Chondrocyte (in vitro differentiated cells): ENCODE results near the gene TPI1. TPM values are rescaled to one million over a fixed set of nuclear protein-coding genes. Genes with fewer than 3 reads are reported as not detected.

Source experiments
- DNase-seq: peaks from one replicate; pipeline ENCODE4 v3.0.0; 2021; ENCODE audit warnings: mixed read lengths, low spot score
- H3K27ac Mint-ChIP-seq: one replicate; pipeline ENCODE4 v1.8.0; 2021; ENCODE audit warnings: mild to moderate bottlenecking, moderate library complexity, mixed read lengths; ENCODE audit not compliant: unreplicated experiment
- H3K27me3 Mint-ChIP-seq: 2 replicates; pipeline ENCODE4 v1.8.0; 2021; ENCODE audit warnings: low read depth, mixed read lengths
- H3K36me3 Mint-ChIP-seq: 2 replicates; pipeline ENCODE4 v1.8.0; 2021; ENCODE audit warnings: low read depth, mixed read lengths
- H3K4me1 Mint-ChIP-seq: 2 replicates; pipeline ENCODE4 v1.8.0; 2021; ENCODE audit warnings: low read depth, mild to moderate bottlenecking, mixed read lengths
- H3K4me3 Mint-ChIP-seq: one replicate; pipeline ENCODE4 v1.8.0; 2021; ENCODE audit warnings: mild to moderate bottlenecking, moderate library complexity, mixed read lengths; ENCODE audit not compliant: unreplicated experiment
- H3K9me3 Mint-ChIP-seq: 2 replicates; pipeline ENCODE4 v1.8.0; 2021; ENCODE audit warnings: low read depth, mixed read lengths
- total RNA-seq: library from RNA; stranded (reverse); gene quantifications from 3 replicates; pipeline ENCODE4 v1.2.1, GENCODE V29; 2021
- TF ChIP-seq, protein P1 (sequence below): fragments of 200-600 bp; sonication (generic); IDR thresholded peaks from 2 replicates; pipeline ENCODE4 v1.5.0; 2021; ENCODE audit warnings: antibody characterized with exemption, mild to moderate bottlenecking, moderate library complexity

The TPI1 gene
- total RNA-seq, 1 donor from 2014 or later: 551 TPM

DNA sequence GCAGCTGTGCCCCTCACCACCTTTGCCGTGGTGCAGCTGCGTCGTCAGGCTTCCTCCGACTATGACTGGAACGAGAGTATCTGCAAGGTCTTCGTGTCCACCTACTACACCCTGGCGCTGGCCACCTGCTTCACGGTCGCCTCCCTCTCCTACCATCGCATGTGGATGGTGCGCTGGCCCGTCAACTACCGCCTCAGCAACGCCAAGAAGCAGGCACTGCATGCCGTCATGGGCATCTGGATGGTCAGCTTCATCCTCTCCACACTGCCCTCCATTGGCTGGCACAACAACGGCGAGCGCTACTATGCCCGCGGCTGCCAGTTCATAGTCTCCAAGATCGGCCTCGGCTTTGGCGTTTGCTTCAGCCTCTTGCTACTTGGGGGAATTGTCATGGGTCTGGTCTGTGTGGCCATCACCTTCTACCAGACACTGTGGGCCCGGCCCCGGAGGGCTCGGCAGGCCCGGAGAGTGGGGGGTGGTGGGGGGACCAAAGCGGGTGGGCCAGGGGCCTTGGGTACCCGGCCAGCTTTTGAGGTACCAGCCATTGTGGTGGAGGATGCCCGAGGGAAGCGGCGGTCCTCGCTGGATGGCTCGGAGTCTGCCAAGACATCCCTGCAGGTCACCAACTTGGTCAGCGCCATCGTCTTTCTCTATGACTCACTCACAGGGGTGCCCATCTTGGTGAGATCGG is 43.1 kb upstream of the TPI1 start:
- no peak overlapping the region for H3K27ac Mint-ChIP-seq
- no peak overlapping the region for H3K4me3 Mint-ChIP-seq

DNA sequence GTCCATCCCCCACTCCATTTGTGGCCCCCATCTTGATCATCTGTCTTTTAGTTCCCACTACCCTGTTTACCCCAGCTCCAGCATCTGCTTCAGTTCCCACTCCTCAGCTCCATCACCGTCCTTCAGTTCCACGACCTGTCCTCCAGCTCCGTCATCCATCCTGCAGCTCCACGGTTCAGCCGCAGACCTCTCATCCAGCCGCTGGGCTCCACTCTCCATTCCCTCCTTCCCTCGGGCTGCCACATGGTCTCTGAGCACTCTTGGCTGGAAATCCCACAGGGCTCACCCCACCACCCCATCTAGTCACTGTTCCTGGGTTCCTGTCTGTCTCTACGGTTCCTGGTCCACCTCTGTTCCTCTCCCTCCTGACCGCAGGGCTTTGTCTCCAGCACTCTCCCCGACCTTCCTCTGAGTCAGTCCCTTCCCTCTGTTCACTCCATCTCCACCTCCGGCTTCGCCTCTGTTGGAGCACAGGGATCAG is 42.4 kb upstream of the TPI1 start:
- Mint-ChIP-seq H3K27ac (no peak overlapping the region), H3K4me1 (peaks cover 55% of the 10 kb centered on the region), H3K4me3 (no peak overlapping the region), H3K36me3 (no peaks in the 10 kb centered on the region), H3K27me3 (no peaks in the 10 kb centered on the region), H3K9me3 (no peaks in the 10 kb centered on the region)
- TF ChIP-seq, protein P1, sequence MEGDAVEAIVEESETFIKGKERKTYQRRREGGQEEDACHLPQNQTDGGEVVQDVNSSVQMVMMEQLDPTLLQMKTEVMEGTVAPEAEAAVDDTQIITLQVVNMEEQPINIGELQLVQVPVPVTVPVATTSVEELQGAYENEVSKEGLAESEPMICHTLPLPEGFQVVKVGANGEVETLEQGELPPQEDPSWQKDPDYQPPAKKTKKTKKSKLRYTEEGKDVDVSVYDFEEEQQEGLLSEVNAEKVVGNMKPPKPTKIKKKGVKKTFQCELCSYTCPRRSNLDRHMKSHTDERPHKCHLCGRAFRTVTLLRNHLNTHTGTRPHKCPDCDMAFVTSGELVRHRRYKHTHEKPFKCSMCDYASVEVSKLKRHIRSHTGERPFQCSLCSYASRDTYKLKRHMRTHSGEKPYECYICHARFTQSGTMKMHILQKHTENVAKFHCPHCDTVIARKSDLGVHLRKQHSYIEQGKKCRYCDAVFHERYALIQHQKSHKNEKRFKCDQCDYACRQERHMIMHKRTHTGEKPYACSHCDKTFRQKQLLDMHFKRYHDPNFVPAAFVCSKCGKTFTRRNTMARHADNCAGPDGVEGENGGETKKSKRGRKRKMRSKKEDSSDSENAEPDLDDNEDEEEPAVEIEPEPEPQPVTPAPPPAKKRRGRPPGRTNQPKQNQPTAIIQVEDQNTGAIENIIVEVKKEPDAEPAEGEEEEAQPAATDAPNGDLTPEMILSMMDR: no peak
- no peak for DNase-seq

More for the DNA sequence above, 43.1 kb upstream of the TPI1 start:
- DNase-seq: no peak
- Mint-ChIP-seq H3K4me1 (peaks cover 56% of the 10 kb centered on the region), H3K9me3 (no peaks in the 10 kb centered on the region), H3K36me3 (no peaks in the 10 kb centered on the region), H3K27me3 (no peaks in the 10 kb centered on the region)
- TF ChIP-seq, protein P1: no peak

DNA sequence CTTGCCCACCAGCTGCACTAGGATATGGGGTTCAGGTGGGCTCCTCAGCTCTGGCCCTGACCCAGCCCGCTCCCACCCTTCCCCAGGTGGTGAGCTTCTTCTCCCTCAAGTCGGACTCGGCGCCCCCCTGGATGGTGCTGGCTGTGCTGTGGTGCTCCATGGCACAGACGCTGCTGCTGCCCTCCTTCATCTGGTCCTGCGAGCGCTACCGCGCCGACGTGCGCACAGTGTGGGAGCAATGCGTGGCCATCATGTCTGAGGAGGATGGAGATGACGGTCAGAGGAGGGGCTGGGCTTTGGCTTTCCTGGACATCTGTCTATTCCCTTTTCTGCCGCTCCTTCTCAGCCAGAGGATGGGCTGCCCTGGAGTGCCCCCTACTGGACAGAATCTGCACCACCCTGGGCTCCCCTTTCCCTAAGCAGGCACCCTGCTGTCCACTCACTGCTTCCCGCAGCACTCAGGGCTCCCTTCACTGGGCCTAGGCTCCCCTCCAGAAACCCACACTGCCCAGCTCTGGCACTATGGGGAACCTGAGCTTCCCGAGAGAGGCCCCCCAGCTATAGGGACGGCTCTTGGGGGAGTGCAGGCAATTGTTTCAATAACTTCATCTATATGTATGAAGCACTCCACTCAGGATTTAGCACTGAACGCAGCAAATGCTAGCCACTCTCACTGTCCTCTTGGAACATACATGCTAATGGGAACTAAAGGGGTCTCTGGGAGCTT is 41.8 kb upstream of the TPI1 start:
- Mint-ChIP-seq H3K36me3 (no peaks in the 10 kb centered on the region), H3K27me3 (no peaks in the 10 kb centered on the region), H3K9me3 (no peaks in the 10 kb centered on the region), H3K4me3 (peak overlapping the region; percentile 44), H3K4me1 (peaks cover 56% of the 10 kb centered on the region), H3K27ac (no peak overlapping the region)
- TF ChIP-seq, protein P1: peak; percentile 90
- no peak for DNase-seq

DNA sequence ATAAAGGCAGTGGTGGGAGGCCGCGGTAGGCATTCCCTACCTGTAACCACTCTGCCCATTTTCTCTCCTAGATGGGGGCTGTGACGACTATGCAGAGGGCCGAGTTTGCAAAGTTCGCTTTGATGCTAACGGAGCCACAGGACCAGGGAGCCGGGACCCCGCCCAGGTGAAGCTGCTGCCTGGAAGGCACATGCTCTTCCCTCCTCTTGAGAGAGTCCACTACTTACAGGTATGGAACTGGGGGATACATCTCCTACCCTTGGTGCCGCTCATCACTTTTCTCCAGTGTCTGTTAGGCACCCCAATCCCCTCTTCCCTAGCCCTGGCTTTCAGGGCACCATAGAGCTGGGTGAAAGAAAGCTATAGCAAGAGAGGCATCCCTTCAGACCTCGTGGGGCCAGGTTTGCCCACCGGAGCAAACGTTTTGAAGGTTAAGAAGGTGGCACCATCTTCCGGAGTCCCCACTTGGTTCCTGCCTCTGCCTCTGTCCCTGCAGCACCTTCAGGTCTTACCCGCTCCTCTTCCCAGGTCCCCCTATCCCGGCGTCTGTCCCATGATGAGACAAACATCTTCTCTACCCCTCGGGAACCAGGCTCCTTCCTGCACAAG is 41.1 kb upstream of the TPI1 start:
- H3K9me3 Mint-ChIP-seq: no peaks in the 10 kb centered on the region
- H3K4me1 Mint-ChIP-seq: peaks cover 52% of the 10 kb centered on the region
- DNase-seq: no peak
- H3K4me3 Mint-ChIP-seq: no peak overlapping the region
- no peaks in the 10 kb centered on the region for H3K27me3 Mint-ChIP-seq
- TF ChIP-seq, protein P1: no peak
- no peak overlapping the region for H3K27ac Mint-ChIP-seq
- H3K36me3 Mint-ChIP-seq: peaks cover 2% of the 10 kb centered on the region

DNA sequence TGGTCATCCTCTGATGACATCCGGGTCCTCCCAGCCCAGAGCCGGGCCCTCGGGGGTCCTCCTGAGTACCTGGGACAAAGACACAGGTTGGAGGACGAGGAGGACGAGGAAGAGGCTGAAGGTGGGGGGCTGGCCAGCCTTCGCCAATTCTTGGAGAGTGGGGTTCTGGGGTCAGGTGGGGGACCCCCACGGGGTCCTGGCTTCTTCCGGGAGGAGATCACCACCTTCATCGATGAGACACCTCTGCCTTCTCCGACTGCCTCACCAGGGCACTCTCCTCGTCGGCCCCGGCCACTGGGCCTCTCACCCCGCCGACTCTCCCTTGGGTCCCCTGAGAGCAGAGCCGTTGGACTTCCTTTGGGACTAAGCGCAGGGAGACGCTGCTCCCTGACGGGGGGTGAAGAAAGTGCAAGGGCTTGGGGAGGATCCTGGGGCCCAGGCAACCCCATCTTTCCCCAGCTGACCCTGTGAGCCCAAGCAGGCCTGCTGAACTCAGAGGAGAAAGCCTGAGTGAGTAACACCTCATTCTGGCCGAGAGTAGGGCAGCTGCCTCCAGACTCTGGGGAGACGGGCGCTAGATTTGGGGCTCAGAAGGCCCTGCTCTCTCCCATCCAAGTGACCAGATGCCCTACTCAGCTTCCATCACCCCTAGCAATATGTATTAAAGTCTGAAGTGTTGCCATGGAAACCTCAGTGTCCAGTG is 40.4 kb upstream of the TPI1 start:
- H3K4me1 Mint-ChIP-seq: peaks cover 49% of the 10 kb centered on the region
- TF ChIP-seq, protein P1: no peak
- H3K27me3 Mint-ChIP-seq: no peaks in the 10 kb centered on the region
- peak overlapping the region; percentile 64 for H3K4me3 Mint-ChIP-seq
- peaks cover 8% of the 10 kb centered on the region for H3K36me3 Mint-ChIP-seq
- no peaks in the 10 kb centered on the region for H3K9me3 Mint-ChIP-seq
- no peak for DNase-seq
- peak overlapping the region; percentile 78 for H3K27ac Mint-ChIP-seq
